ENCODE results near the gene FGF18.

Gene FGF18

DNA sequence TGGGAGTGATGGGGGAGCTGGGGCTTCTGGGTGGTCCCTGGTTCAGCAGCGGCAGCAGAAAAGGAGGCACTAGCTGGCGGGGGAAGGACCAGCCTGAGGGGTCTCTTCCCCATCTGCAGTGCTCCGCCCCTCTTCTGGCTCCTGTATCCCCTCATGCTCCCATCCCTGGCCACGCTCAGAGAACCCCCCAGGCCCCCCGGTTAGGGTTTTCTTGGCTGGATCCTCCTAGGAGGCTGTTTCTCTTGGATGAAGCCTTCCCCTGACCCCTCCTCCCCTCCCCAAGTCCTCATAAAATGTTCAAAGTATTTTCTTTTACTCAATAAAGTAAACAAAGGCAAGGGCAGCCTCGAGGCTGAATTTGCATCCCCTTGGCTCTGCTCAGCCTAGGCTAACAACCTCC lies 60.8 kb downstream of the FGF18 start:
- Histone ChIP-seq H2AFZ (ENCODE audit: low read depth, low read length) (no peak overlapping the region), H3K27me3 (ENCODE audit: insufficient read depth, low read length) (no peaks in the 10 kb centered on the region), H3K4me3 (ENCODE audit: low read length) (no peak overlapping the region), H3K36me3 (ENCODE audit: insufficient read depth, low read length) (no peaks in the 10 kb centered on the region), H3K9me3 (ENCODE audit: low read length) (no peaks in the 10 kb centered on the region), H3K4me1 (ENCODE audit: insufficient read depth, low read length) (no peaks in the 10 kb centered on the region)

DNA sequence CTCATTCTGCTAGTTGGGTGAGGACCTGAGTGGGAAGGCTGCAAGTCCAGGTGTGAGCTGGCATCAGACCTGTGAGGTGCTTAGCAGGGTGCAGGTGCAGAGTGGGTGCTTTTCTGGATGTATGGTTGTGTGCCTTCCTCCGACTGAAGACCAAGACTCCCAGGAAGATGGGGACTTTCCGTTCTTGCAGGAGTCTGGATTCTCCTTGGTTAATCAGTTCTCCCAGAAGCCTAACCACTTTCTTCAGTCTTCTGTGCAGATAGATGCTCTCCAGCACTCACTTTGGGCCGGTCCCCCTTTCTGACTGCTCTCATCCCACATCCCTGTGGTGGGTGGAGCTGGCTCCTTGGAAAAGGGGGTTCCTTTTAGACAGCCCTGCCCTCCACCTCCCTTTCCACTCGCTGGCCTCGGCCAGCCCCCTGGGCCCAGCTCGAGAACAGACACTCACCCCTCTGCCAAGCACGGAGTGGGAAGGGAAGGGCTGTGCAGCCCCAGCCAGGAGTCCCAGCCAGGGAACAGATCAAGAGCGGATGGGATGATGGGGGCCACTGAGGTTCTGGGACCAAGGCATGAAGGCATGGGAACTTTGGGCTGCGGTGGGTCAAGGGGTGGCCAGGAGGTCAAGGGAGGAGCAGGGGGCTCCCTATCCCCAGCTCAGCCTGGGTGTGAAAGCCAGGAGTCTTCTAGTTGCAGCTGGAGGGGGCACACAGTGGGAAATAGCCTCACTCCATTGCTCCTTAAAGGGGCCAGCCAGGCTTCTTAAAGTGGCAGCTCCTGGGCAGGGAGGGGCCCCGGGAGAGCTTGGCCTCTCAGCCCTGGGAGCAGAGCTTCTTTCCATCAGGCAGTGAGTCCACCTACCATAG lies 62.4 kb downstream of the FGF18 start:
- no peaks in the 10 kb centered on the region for H3K27me3 ChIP-seq (ENCODE audit: insufficient read depth, low read length)
- H3K36me3 ChIP-seq (ENCODE audit: insufficient read depth, low read length): no peaks in the 10 kb centered on the region
- no peaks in the 10 kb centered on the region for H3K4me1 ChIP-seq (ENCODE audit: insufficient read depth, low read length)
- H3K9me3 ChIP-seq (ENCODE audit: low read length): no peaks in the 10 kb centered on the region
- H2AFZ ChIP-seq (ENCODE audit: low read depth, low read length): no peak overlapping the region
- H3K4me3 ChIP-seq (ENCODE audit: low read length): no peak overlapping the region

DNA sequence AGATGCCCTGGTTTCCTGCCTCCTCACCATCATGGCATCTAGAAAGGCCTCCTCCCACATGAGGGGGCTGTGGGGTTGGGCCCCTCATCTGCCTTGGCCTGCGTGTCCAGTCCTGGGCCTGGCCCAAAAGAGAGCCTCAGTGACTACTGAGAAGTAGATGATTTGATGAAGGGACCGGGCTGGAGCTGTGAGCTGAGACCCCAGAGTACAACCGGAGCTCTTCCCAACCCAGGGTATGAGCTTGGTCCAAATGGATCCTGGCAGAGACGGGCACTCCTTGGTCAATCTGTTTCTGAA lies 62.9 kb downstream of the FGF18 start:
- Histone ChIP-seq H3K4me3 (ENCODE audit: low read length) (no peak overlapping the region), H2AFZ (ENCODE audit: low read depth, low read length) (no peak overlapping the region), H3K27me3 (ENCODE audit: insufficient read depth, low read length) (no peaks in the 10 kb centered on the region), H3K36me3 (ENCODE audit: insufficient read depth, low read length) (no peaks in the 10 kb centered on the region), H3K9me3 (ENCODE audit: low read length) (no peaks in the 10 kb centered on the region), H3K4me1 (ENCODE audit: insufficient read depth, low read length) (no peaks in the 10 kb centered on the region)

DNA sequence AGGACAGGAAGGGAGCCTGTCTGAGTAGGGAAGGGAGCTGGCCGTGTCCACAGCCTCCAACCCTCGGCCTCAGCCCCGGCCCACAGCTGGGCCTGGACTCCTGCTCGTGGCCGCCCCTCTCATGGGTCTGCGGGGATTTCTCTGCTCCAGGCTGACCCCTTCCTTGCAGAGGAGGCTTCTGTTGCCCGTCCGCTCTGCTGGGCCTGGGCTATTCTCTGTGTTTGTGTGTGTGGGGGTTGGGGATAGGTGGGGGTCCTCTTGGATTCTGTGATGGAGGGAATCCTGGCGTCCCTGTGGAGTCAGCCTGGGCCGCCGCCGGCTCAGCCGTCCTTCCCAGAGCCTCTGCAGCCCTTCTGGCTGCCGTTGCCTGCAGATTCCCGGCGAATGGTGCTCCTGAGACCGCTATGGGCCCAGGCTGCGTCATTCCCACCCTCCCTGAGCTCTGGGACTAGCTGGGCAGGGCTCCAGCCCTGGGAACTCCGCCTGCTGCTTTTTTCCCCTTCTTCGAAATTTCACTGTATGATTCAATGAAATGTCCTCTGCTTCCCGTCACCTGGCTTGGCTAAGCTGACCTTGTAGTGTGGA lies 64.2 kb downstream of the FGF18 start:
- no peaks in the 10 kb centered on the region for H3K4me1 ChIP-seq (ENCODE audit: insufficient read depth, low read length)
- H2AFZ ChIP-seq (ENCODE audit: low read depth, low read length): no peak overlapping the region
- no peaks in the 10 kb centered on the region for H3K27me3 ChIP-seq (ENCODE audit: insufficient read depth, low read length)
- no peak overlapping the region for H3K4me3 ChIP-seq (ENCODE audit: low read length)
- no peaks in the 10 kb centered on the region for H3K36me3 ChIP-seq (ENCODE audit: insufficient read depth, low read length)
- no peaks in the 10 kb centered on the region for H3K9me3 ChIP-seq (ENCODE audit: low read length)

DNA sequence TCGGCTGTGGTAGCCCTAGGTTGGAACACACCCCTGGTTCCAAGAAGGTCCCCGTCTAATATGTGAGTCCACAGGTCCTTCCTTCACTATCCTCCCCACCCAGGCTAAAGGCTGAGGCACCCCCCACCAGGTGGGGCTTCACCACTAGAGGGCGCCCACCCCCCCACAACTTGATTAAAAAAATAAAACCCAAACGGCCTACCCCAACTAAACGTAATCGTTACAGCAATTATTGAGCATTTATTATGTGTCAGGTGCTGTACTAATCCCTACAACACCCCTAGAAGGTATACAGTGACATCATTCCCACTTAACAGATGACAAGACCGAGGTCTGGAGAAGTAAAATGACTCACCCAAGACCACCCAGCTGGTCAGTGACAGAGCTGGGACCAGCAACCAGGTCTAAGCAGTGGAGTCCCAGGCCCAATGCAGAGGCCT lies 65.0 kb downstream of the FGF18 start:
- H3K27me3 ChIP-seq (ENCODE audit: insufficient read depth, low read length): no peaks in the 10 kb centered on the region
- H3K9me3 ChIP-seq (ENCODE audit: low read length): no peaks in the 10 kb centered on the region
- H2AFZ ChIP-seq (ENCODE audit: low read depth, low read length): no peak overlapping the region
- H3K4me3 ChIP-seq (ENCODE audit: low read length): no peak overlapping the region
- no peaks in the 10 kb centered on the region for H3K4me1 ChIP-seq (ENCODE audit: insufficient read depth, low read length)
- H3K36me3 ChIP-seq (ENCODE audit: insufficient read depth, low read length): no peaks in the 10 kb centered on the region

DNA sequence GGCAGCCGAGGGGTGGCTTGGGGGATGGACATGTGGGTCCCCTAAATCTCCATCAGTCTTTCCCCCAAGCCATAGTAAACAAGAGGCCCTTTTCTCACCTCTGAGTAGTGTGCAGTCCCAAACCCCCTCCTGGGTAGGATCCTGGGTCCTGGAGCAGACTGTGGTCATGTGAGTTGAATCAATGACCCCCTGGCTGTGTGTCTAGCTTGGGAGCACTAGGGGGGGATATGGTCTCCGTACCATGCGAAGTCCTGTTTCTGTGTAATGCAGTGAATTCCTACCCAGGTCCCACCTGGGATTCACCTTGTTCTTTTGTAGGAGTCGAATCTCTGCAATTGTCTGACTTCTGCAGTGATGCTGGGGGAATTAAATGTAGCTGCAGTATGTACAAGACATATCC lies 66.2 kb downstream of the FGF18 start:
- no peaks in the 10 kb centered on the region for H3K27me3 ChIP-seq (ENCODE audit: insufficient read depth, low read length)
- H3K4me1 ChIP-seq (ENCODE audit: insufficient read depth, low read length): no peaks in the 10 kb centered on the region
- H3K9me3 ChIP-seq (ENCODE audit: low read length): no peaks in the 10 kb centered on the region
- H3K4me3 ChIP-seq (ENCODE audit: low read length): no peak overlapping the region
- no peak overlapping the region for H2AFZ ChIP-seq (ENCODE audit: low read depth, low read length)
- no peaks in the 10 kb centered on the region for H3K36me3 ChIP-seq (ENCODE audit: insufficient read depth, low read length)

DNA sequence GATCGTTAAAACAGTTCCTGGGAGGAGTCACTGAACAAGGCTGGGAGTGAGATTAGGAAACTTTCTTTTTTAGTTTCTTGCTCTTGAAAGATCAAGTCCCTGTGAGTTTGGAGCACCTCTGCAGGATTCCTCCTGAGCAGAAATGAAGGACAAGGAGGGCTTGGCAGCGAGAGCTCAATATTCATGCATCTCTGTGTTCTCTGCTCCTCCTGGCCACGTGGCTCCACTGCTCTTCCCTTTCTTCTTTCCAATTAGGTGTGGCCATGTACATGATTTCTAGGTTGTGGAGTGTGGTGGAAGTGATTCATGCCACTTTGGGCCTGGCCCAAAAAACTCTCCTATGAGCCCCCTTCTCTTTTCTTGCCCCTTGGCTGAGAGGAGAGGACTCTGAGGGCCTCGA lies 67.2 kb downstream of the FGF18 start:
- H3K27me3 ChIP-seq (ENCODE audit: insufficient read depth, low read length): no peaks in the 10 kb centered on the region
- H2AFZ ChIP-seq (ENCODE audit: low read depth, low read length): no peak overlapping the region
- no peaks in the 10 kb centered on the region for H3K4me1 ChIP-seq (ENCODE audit: insufficient read depth, low read length)
- H3K9me3 ChIP-seq (ENCODE audit: low read length): no peaks in the 10 kb centered on the region
- no peak overlapping the region for H3K4me3 ChIP-seq (ENCODE audit: low read length)
- no peaks in the 10 kb centered on the region for H3K36me3 ChIP-seq (ENCODE audit: insufficient read depth, low read length)

DNA sequence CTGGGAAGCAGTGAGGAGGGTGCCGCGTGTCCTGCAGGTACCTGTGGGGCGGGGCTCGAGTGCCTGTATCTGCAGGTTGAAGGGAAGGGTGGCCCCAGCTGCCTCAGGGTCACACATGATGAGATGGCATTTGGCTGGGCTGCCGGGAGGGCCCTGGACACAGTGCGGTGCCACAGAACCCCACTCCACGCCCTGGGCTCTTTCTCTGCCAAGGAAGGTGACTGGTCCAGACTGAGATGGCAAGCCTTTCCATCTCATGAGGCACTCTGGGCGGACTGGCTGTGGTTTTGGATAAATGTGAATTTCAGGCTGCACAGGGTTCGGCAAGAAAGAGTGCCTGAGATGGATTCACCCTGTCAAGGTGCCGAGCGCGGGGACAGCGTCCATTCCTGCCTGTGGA lies 69.4 kb downstream of the FGF18 start:
- Histone ChIP-seq H3K36me3 (ENCODE audit: insufficient read depth, low read length) (no peaks in the 10 kb centered on the region), H2AFZ (ENCODE audit: low read depth, low read length) (no peak overlapping the region), H3K27me3 (ENCODE audit: insufficient read depth, low read length) (no peaks in the 10 kb centered on the region), H3K4me1 (ENCODE audit: insufficient read depth, low read length) (peaks cover 5% of the 10 kb centered on the region), H3K4me3 (ENCODE audit: low read length) (no peak overlapping the region), H3K9me3 (ENCODE audit: low read length) (no peaks in the 10 kb centered on the region)

DNA sequence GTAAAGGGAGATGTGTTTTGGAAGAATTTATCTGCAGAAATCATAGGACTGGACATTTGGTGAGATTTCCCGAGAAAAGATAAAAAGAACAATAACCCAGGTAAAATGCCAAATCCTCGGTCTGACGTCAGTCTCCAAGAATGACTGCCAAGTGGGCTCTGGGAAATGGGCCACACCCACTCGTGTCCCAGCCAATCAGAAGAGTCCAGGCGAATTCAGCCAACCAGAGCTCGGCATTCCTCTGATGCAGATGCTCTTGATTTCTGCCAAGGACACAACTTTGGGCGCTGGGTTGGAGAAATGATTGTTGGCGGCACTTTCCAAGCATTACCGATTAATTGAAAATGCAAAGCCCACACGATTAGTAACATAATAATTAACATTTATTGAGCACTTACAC lies 73.3 kb downstream of the FGF18 start:
- Histone ChIP-seq H3K4me3 (ENCODE audit: low read length) (no peak overlapping the region), H3K27me3 (ENCODE audit: insufficient read depth, low read length) (no peaks in the 10 kb centered on the region), H3K36me3 (ENCODE audit: insufficient read depth, low read length) (no peaks in the 10 kb centered on the region), H2AFZ (ENCODE audit: low read depth, low read length) (no peak overlapping the region), H3K9me3 (ENCODE audit: low read length) (no peaks in the 10 kb centered on the region), H3K4me1 (ENCODE audit: insufficient read depth, low read length) (peaks cover 19% of the 10 kb centered on the region)

DNA sequence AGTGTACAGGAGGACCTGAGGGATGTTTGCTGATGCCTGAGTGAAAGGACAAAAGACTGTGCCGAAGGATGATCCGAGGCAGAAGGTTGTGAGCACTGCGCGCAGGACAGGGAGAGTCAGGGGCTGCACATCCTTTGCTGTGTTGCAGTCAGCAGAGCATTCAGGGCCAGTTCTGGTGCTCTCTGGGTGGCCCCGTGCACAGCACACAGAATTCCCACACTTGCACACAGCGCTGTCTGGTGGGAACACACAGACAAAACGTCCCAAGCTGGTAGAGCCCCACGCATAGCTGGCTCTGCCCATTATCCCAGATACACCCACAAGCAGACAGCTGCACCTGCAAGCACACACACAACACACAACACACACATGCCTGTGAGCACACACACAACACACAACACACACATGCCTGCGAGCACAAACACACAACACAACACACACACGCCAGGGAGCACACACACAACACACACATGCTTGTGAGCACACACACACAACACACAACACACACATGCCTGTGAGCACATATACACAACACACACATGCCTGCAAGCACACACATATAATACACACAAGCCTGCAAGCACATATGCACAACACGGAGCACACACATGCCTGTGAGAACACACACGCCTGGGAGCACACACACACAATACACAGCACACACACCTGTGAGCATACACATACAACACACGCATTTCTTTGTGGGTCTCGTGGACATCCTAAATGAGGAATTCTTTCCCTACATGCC lies 74.4 kb downstream of the FGF18 start:
- Histone ChIP-seq H2AFZ (ENCODE audit: low read depth, low read length) (peak overlapping the region; percentile 8), H3K9me3 (ENCODE audit: low read length) (no peaks in the 10 kb centered on the region), H3K36me3 (ENCODE audit: insufficient read depth, low read length) (no peaks in the 10 kb centered on the region), H3K27me3 (ENCODE audit: insufficient read depth, low read length) (no peaks in the 10 kb centered on the region), H3K4me3 (ENCODE audit: low read length) (no peak overlapping the region), H3K4me1 (ENCODE audit: insufficient read depth, low read length) (peaks cover 19% of the 10 kb centered on the region)

DNA sequence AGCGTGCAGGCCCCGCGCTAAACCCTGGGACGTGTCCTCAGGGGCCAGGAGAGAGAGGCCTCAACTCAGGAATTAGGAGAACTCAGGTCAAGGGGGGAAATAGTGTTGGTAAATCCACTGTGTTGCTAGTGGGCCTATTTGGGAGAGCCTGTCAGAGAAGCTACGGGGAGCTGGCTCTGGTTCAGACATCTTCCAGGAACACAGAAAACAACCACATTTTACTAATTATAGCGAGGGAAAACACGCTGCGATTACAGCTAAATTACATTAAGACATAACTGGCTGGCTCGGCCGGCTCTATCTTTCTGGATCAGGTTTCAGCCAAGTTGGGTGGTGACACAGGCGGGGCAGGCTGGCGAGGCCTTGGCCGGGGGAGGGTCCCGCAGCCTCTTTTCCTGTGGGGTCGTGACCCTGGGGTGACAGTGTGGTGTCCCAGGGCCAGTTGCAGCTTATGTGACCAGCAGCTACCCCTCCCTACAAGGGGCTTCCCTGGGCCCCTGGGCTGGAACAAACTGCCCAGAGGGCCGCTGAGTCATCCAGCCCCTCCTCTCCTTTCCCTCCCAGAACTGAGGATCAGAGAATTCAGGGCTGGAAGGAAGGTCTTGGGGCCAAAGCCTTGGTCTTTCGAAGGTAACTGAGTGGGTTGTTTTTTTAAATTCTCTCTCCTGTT lies 75.1 kb downstream of the FGF18 start:
- Histone ChIP-seq H3K27me3 (ENCODE audit: insufficient read depth, low read length) (no peaks in the 10 kb centered on the region), H3K36me3 (ENCODE audit: insufficient read depth, low read length) (no peaks in the 10 kb centered on the region), H3K4me3 (ENCODE audit: low read length) (peak overlapping the region; percentile 11), H2AFZ (ENCODE audit: low read depth, low read length) (peak overlapping the region; percentile 8), H3K9me3 (ENCODE audit: low read length) (no peaks in the 10 kb centered on the region), H3K4me1 (ENCODE audit: insufficient read depth, low read length) (peaks cover 19% of the 10 kb centered on the region)

DNA sequence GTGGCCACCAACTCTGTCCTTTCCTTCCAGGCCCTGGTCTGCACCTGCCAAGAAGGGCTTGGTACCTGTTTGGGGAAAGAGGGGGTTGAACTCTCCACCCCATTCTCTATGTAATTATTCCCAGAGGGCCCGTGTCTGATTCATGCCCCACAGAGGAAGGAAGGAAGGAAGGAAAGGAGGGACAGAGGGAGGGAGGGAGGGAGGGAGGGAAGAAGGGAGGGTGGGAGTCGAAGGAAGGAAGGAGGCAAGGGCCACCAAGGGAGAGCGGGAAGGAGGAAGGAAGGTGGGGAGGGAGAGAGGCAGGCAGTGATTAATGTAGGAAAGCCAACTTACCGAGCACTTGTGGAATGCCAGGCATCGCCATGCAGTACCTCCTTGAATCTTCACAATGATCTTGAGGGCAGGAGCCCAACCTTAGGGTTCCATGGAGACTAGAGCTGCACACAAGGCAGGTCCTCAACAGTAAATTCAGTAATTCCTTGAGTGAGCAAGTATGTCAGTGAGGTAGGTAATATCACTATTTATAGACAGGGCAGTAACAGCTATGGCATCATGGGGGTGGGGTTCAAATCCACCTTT lies 75.8 kb downstream of the FGF18 start:
- H3K4me3 ChIP-seq (ENCODE audit: low read length): peak overlapping the region; percentile 11

DNA sequence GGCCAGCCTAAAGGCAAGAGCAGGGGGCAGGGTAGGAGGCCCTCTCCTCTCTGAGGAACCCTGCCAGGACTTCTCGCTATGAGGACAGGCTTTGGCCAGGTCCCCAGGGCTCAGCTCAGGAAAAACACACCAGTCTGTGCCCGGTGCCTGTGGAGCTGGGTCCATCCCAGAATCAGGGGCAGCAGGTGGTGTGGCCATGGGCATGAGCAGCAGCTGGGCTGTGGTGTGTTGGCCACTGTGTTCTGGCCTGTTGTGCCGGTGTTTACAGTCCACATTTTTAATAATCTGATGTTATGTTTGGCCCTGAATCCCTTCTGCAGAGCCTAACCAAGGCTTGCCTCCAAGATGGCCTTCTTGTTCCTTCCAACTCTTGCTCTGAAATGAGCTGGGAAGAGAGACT lies 77.0 kb downstream of the FGF18 start:
- Histone ChIP-seq H3K36me3 (ENCODE audit: insufficient read depth, low read length) (no peaks in the 10 kb centered on the region), H3K9me3 (ENCODE audit: low read length) (no peaks in the 10 kb centered on the region), H2AFZ (ENCODE audit: low read depth, low read length) (no peak overlapping the region), H3K27me3 (ENCODE audit: insufficient read depth, low read length) (no peaks in the 10 kb centered on the region), H3K4me3 (ENCODE audit: low read length) (no peak overlapping the region), H3K4me1 (ENCODE audit: insufficient read depth, low read length) (peaks cover 19% of the 10 kb centered on the region)

More for the DNA sequence above, 75.8 kb downstream of the FGF18 start:
- Histone ChIP-seq H3K9me3 (ENCODE audit: low read length) (no peaks in the 10 kb centered on the region), H3K4me1 (ENCODE audit: insufficient read depth, low read length) (peaks cover 19% of the 10 kb centered on the region), H3K36me3 (ENCODE audit: insufficient read depth, low read length) (no peaks in the 10 kb centered on the region), H2AFZ (ENCODE audit: low read depth, low read length) (peak overlapping the region; percentile 8), H3K27me3 (ENCODE audit: insufficient read depth, low read length) (no peaks in the 10 kb centered on the region)
